ENCODE results near the gene DPH6.

The DPH6 gene

DNA sequence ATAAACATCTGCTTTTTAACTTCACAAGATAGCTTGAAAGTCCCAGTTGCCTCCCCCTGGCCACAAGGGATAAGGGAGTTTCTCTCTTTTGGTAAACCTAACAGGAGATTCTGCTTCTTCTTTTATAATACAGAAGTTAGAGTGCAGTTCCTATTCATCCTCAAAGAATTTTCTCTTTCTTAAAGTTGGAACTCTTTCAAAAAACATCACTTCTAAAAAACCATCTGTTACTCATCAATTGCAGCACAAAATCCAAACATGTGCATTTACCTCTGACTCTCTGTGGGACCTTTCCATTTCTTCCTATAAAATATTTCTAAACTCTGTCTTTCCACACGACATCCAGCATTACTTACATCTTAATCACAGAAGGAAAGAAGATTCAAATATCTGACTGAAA lies 5.1 kb downstream of the DPH6 start:
- no peak overlapping the region for H3K4me3 ChIP-seq (ENCODE audit: low read depth, low read length)
- H3K27ac ChIP-seq (ENCODE audit: low read depth, low read length) = peak overlapping the region; percentile 8
- peaks cover 27% of the 10 kb centered on the region for H3K4me1 ChIP-seq (ENCODE audit: control insufficient read depth, insufficient read depth, low read length, unreplicated experiment)
- H3K27me3 ChIP-seq (ENCODE audit: insufficient read depth, low read length) = no peaks in the 10 kb centered on the region
- 0 out of 2 replicates have a peak, but pooled peaks cover 3% of the 10 kb centered on the region for H3K36me3 ChIP-seq (ENCODE audit: insufficient read depth, low read length)
- peaks cover 7% of the 10 kb centered on the region for H3K79me2 ChIP-seq (ENCODE audit: control insufficient read depth, insufficient read depth, low read length, unreplicated experiment)
- H2AFZ ChIP-seq (ENCODE audit: low read length, unreplicated experiment) = no peak overlapping the region

DNA sequence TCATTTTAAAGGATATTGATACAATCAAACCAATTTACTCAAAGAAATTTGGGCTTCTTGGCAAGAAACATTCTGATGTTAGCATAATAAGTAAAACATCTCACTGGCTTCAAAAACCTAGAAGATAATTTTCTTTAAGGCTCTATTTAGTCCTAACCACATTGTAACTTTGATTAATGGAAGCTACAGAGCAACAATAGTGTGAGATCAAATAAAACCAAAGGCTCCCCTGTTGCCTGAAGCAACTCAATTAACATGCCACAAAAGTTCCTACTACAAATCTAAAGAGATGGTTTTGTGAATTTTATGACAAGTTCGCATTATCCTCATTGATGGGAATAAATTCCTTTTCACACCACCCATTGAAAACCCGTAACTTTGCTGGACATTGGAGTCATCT lies 5.9 kb downstream of the DPH6 start:
- Histone ChIP-seq H3K27me3 (ENCODE audit: insufficient read depth, low read length) (no peaks in the 10 kb centered on the region), H3K79me2 (ENCODE audit: control insufficient read depth, insufficient read depth, low read length, unreplicated experiment) (peaks cover 7% of the 10 kb centered on the region), H3K4me1 (ENCODE audit: control insufficient read depth, insufficient read depth, low read length, unreplicated experiment) (peaks cover 26% of the 10 kb centered on the region), H3K27ac (ENCODE audit: low read depth, low read length) (no peak overlapping the region), H2AFZ (ENCODE audit: low read length, unreplicated experiment) (no peak overlapping the region), H3K36me3 (ENCODE audit: insufficient read depth, low read length) (0 out of 2 replicates have a peak, but pooled peaks cover 3% of the 10 kb centered on the region), H3K4me3 (ENCODE audit: low read depth, low read length) (no peak overlapping the region)

DNA sequence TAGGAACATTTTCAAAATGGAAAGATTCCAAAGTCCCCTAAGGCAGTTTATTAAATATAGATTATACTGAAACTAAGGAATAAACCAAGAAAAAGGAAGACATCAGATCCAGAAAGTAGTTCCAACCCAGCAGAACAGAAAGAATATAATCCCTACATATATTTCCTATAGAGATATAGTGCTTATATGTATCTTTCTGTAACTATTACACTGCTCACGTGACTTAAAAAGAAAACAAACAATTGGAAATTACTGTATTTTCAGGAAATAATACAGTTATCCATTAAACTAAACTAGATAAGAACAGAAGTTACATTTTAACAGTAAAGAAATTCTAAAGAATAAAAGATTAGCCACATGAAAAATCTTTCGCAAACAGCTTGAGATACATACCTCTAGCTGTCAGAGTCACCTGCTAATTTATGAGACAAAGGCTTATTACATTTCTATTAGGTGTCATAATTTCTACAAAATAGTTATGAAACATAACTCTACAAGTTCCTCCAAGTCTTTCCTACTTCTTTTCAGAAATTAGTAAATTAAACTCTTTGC lies 10.5 kb downstream of the DPH6 start:
- H3K4me1 ChIP-seq (ENCODE audit: control insufficient read depth, insufficient read depth, low read length, unreplicated experiment) = peaks cover 5% of the 10 kb centered on the region
- H2AFZ ChIP-seq (ENCODE audit: low read length, unreplicated experiment) = no peak overlapping the region
- peaks cover 13% of the 10 kb centered on the region; the same call in 1 of the 2 replicates for H3K36me3 ChIP-seq (ENCODE audit: insufficient read depth, low read length)
- no peaks in the 10 kb centered on the region for H3K79me2 ChIP-seq (ENCODE audit: control insufficient read depth, insufficient read depth, low read length, unreplicated experiment)
- H3K27me3 ChIP-seq (ENCODE audit: insufficient read depth, low read length) = no peaks in the 10 kb centered on the region
- no peak overlapping the region for H3K4me3 ChIP-seq (ENCODE audit: low read depth, low read length)
- no peak overlapping the region for H3K27ac ChIP-seq (ENCODE audit: low read depth, low read length)

DNA sequence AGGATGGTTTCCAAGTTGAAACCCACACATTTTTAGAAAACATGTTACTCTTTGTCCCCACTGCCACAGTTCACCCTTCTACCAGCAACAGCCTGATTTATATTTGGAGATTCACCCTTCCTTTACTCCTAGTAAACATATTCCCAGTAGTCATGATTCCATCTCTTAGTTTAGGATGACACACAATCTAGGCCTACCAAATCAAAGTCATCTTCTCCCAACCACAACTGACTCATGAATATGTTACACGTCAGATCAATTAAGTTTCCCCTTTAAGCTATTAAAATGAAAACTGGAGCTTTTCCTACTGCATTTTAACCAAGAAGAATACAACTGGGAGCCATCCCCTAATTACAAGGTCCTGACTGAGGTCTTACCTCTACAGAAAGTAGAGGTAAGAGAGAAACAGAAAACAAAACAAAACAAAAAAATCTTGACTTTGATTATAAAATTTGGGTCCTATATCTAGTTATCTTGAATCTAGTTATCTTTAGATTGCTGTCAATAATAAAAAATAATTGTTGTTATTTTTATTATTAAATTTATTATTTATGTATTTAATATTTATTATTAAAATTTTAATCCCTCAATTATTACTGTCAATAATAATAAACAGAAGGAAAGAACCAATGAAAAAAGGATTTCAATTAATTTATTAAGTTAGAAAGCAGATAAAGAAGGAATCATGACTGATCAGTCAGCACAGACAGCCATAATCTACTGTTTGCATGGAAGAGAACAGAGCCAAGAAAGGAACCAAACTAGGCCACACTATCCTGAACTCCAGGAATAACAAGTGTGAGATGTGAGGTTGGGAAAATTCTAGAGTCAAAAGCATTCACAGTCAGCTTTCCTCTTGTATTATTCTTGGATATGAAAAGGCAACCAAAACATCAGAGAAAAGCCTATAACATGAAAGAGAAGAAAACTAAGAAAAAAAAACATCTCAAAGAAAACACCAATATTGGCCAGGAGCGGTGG lies 12.5 kb downstream of the DPH6 start:
- H3K4me3 ChIP-seq (ENCODE audit: low read depth, low read length) = no peak overlapping the region
- no peaks in the 10 kb centered on the region for H3K79me2 ChIP-seq (ENCODE audit: control insufficient read depth, insufficient read depth, low read length, unreplicated experiment)
- no peak overlapping the region for H2AFZ ChIP-seq (ENCODE audit: low read length, unreplicated experiment)
- no peaks in the 10 kb centered on the region for H3K4me1 ChIP-seq (ENCODE audit: control insufficient read depth, insufficient read depth, low read length, unreplicated experiment)
- H3K27me3 ChIP-seq (ENCODE audit: insufficient read depth, low read length) = no peaks in the 10 kb centered on the region
- H3K36me3 ChIP-seq (ENCODE audit: insufficient read depth, low read length) = peaks cover 21% of the 10 kb centered on the region
- H3K27ac ChIP-seq (ENCODE audit: low read depth, low read length) = no peak overlapping the region

DNA sequence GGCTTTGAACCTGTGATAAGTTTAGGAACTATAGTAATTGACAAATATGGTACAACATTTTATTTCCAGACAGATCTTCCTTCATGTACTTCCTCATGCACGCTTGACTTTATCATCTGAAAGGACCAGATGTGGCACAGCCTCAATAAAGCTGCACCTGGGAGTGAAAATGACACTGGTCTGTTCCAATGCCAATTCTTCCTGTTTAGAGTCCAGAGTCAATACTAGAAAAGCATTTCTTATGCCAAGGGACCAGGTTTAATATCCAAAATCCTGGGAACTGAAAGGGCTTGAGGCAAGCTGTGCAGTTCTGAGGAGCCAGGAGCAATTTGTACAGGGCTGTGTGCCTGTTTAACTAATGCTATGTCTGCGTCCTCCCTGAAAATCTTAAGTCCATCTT lies 15.3 kb downstream of the DPH6 start:
- Histone ChIP-seq H3K79me2 (ENCODE audit: control insufficient read depth, insufficient read depth, low read length, unreplicated experiment) (no peaks in the 10 kb centered on the region), H3K36me3 (ENCODE audit: insufficient read depth, low read length) (peaks cover 19% of the 10 kb centered on the region), H2AFZ (ENCODE audit: low read length, unreplicated experiment) (no peak overlapping the region), H3K27me3 (ENCODE audit: insufficient read depth, low read length) (no peaks in the 10 kb centered on the region), H3K27ac (ENCODE audit: low read depth, low read length) (no peak overlapping the region), H3K4me3 (ENCODE audit: low read depth, low read length) (no peak overlapping the region), H3K4me1 (ENCODE audit: control insufficient read depth, insufficient read depth, low read length, unreplicated experiment) (no peaks in the 10 kb centered on the region)

DNA sequence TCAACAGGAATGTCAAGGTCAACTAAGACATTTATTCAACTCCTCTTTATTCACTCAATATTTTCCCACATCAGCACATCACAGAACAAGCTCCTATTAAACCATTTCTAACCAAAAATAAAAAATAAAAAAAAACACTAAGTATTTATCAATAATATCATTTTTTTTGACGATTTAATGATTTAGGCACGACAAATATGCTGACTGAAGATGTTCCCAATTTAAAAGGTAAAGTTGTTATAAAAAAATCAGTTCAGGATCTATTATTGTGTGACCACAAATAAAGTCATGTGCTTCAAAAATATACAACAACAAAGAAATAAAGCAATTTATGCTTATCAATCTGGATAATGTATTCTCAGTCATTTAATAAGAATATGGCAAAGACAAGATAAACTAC lies 16.2 kb downstream of the DPH6 start:
- Histone ChIP-seq H3K4me3 (ENCODE audit: low read depth, low read length) (no peak overlapping the region), H3K27ac (ENCODE audit: low read depth, low read length) (no peak overlapping the region), H3K27me3 (ENCODE audit: insufficient read depth, low read length) (no peaks in the 10 kb centered on the region), H2AFZ (ENCODE audit: low read length, unreplicated experiment) (no peak overlapping the region), H3K4me1 (ENCODE audit: control insufficient read depth, insufficient read depth, low read length, unreplicated experiment) (no peaks in the 10 kb centered on the region), H3K79me2 (ENCODE audit: control insufficient read depth, insufficient read depth, low read length, unreplicated experiment) (no peaks in the 10 kb centered on the region), H3K36me3 (ENCODE audit: insufficient read depth, low read length) (peaks cover 19% of the 10 kb centered on the region)

DNA sequence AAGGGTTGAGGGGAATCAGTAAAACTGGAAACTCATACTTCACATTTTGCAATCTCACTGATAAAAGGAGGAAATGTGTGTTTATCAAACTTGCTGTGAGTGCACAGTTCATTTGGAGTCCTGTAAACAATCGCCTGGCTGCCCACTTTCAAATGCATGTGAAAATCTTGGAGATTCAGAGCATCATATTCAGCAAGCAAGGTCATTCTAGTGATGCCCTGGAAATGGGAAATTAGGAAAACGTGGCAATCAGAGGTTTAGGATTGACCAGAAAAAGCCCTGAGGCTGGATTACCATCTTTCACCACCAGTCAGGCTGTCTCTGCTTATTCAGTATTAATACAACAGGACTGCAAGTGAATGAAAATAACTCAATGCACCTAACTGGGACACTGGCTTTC lies 23.9 kb downstream of the DPH6 start:
- H3K36me3 ChIP-seq (ENCODE audit: insufficient read depth, low read length) = no peaks in the 10 kb centered on the region
- no peaks in the 10 kb centered on the region for H3K79me2 ChIP-seq (ENCODE audit: control insufficient read depth, insufficient read depth, low read length, unreplicated experiment)
- H3K4me3 ChIP-seq (ENCODE audit: low read depth, low read length) = no peak overlapping the region
- H2AFZ ChIP-seq (ENCODE audit: low read length, unreplicated experiment) = no peak overlapping the region
- no peaks in the 10 kb centered on the region for H3K27me3 ChIP-seq (ENCODE audit: insufficient read depth, low read length)
- peaks cover 5% of the 10 kb centered on the region for H3K4me1 ChIP-seq (ENCODE audit: control insufficient read depth, insufficient read depth, low read length, unreplicated experiment)
- H3K27ac ChIP-seq (ENCODE audit: low read depth, low read length) = no peak overlapping the region

DNA sequence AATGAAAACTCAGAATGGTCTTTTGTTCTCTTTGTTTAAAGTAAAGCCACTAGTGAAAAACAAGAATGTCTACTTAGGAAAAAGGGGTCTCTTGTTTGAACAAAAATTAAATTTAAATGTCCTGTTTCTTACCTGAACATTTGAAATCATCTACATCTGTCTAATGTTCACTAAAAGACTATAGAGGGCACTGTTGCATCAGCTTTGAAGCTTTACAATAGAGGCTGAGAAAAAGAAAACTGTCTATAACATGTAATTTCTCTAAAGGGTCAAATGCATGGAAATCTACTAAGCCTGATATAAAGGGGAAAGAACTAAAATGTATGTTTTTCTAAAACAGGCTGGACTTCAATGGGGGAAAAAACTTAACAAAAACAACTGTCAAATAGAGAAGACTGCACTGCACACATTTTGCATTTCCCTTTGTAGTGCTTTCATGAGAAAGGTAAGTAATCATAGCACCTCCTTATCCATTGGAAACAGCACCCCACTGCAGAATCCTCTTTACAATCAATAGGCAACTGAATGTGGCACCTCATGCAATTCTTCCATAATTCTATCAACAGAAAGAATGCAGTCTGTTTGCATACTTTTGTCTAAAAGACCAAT lies 26.3 kb downstream of the DPH6 start:
- Histone ChIP-seq H2AFZ (ENCODE audit: low read length, unreplicated experiment) (no peak overlapping the region), H3K36me3 (ENCODE audit: insufficient read depth, low read length) (no peaks in the 10 kb centered on the region), H3K79me2 (ENCODE audit: control insufficient read depth, insufficient read depth, low read length, unreplicated experiment) (no peaks in the 10 kb centered on the region), H3K27me3 (ENCODE audit: insufficient read depth, low read length) (no peaks in the 10 kb centered on the region), H3K4me3 (ENCODE audit: low read depth, low read length) (no peak overlapping the region), H3K27ac (ENCODE audit: low read depth, low read length) (no peak overlapping the region), H3K4me1 (ENCODE audit: control insufficient read depth, insufficient read depth, low read length, unreplicated experiment) (peaks cover 14% of the 10 kb centered on the region)

DNA sequence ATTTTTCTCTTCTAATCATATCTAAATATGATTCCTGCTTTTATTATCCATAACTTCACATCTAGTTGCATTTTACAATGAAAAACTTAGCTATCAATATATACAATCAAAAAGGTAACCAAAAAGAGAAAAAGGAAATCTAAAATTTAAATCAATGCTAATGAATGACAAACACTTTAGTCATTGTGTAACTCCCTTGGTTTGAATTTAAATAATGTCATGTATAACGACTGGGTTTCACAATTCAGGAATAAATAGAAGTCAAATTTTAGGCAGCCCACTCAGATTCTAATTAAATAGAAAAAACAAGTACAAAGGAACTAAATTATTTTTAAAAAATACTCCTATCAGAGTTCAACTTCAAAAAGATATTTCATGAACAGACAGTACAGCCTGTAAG lies 26.9 kb downstream of the DPH6 start:
- Histone ChIP-seq H3K27me3 (ENCODE audit: insufficient read depth, low read length) (no peaks in the 10 kb centered on the region), H3K36me3 (ENCODE audit: insufficient read depth, low read length) (no peaks in the 10 kb centered on the region), H3K27ac (ENCODE audit: low read depth, low read length) (no peak overlapping the region), H2AFZ (ENCODE audit: low read length, unreplicated experiment) (no peak overlapping the region), H3K4me1 (ENCODE audit: control insufficient read depth, insufficient read depth, low read length, unreplicated experiment) (peaks cover 19% of the 10 kb centered on the region), H3K4me3 (ENCODE audit: low read depth, low read length) (no peak overlapping the region), H3K79me2 (ENCODE audit: control insufficient read depth, insufficient read depth, low read length, unreplicated experiment) (no peaks in the 10 kb centered on the region)

DNA sequence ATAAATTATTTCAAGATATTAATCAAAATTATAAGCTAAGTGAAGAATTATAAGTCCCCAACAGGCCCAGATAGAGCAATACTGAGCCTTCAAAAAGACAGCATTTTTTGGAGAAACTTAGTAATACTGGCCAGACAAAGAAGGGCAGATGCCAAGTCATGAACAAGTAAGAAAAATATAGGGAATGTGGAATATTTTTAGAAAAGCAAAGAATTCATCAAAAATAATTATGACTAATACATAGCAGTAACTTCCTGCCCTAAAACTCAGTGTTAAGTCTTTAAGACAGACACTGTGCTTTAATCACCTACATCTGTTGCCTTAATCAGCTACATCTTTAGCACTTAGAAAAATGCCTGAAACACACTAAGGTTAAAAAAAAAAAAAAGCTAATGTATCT lies 31.2 kb downstream of the DPH6 start:
- no peak overlapping the region for H3K27ac ChIP-seq (ENCODE audit: low read depth, low read length)
- H2AFZ ChIP-seq (ENCODE audit: low read length, unreplicated experiment) = no peak overlapping the region
- H3K27me3 ChIP-seq (ENCODE audit: insufficient read depth, low read length) = no peaks in the 10 kb centered on the region
- no peaks in the 10 kb centered on the region for H3K79me2 ChIP-seq (ENCODE audit: control insufficient read depth, insufficient read depth, low read length, unreplicated experiment)
- no peak overlapping the region for H3K4me3 ChIP-seq (ENCODE audit: low read depth, low read length)
- H3K36me3 ChIP-seq (ENCODE audit: insufficient read depth, low read length) = no peaks in the 10 kb centered on the region
- peaks cover 14% of the 10 kb centered on the region for H3K4me1 ChIP-seq (ENCODE audit: control insufficient read depth, insufficient read depth, low read length, unreplicated experiment)

Measured in ACC112 (cell line).